Myocyte (in vitro differentiated cells): Measurements from ENCODE around the gene EXOC1L. TPM values are rescaled to one million over a fixed set of nuclear protein-coding genes. Genes with fewer than 3 reads are reported as not detected.
"Not testable (repeated sequence)": the region's sequence is repeated elsewhere in the genome, so short reads cannot be mapped to it uniquely, and the experiment has no call there.

Experiments
- DNase-seq: peaks from one replicate; pipeline ENCODE4 v3.0.0-alpha.2; 2012; ENCODE audit warnings: low read depth
- total RNA-seq: library from RNA; depleted of rRNA; stranded (reverse); fragments of >200 nt; gene quantifications from 2 replicates; pipeline ENCODE4 v1.2.3, GENCODE V29; 2014

The EXOC1L gene
- total RNA-seq, 1 donor from 2014 or later, result not detected

DNA sequence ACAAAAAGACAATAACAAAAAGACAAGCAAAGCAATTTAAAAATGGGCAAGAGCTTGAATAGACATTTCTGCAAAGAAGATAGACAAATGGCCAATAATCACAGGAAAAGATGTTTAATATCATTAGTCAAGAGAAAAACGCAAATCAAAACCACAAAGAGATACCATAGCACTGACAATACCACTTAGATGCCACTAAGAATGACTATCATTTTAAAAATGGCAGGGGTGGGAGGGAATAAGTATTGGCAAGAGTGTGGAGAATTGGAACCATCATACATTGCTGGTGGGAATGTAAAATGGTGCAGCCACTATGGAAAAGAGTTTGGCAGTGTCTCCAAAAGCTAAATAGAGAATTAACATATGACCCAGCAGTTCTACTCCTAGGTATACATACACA, 18.8 kb downstream of the EXOC1L start:
- DNase-seq, result no peak

DNA sequence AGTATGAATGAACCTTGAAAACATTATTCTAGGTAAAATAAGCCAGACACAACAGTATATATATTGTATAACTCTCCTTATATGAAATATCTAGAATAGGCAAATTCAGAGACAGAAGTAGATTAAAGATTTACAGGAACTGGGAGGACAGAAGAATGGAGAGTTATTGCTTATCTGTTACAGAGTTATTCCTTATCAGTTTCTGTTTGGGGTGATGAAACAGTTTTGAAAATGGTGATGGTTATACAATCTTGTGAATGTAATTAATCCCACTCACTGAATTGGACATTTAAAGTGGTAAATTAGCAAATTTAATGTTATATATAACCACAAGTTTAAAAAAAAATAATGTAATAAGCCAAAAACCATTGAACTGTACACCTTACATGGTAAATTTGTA, 19.4 kb downstream of the EXOC1L start:
- no peak for DNase-seq

GRCh38 chr4:55840956-55841355, 21.4 kb downstream of the EXOC1L start:
- DNase-seq, result no peak

DNA sequence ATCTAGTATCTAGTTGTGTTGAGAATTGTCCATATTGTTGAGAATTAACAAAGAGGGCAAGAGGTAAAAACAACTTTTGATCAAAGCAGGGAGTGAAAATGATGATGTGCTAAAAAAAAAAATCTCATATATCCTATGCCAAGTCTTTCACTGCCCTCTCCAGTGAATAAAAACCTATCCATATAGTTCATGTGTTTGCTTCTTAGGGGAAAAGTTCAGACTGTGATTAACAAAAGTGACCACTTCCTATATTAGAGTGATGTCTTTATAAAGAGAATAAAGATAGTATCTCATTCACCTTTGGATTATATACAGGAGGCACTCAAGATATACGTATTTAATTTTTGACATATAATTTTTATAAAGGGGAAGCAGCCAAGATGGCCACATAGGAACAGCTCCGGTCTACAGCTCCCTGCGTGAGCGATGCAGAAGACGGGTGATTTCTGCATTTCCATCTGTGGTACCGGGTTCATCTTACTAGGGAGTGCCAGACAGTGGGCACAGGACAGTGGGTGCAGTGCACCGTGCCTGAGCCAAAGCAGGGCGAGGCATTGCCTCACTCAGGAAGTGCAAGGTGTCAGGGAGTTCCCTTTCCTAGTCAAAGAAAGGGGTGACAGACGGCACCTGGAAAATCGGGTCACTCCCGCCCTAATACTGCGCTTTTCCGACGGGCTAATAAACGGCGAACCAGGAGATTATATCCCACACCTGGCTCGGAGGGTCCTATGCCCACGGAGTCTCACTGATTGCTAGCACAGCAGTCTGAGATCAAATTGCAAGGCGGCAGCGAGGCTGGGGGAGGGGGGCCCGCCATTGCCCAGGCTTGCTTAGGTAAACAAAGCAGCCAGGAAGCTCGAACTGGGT, 22.0 kb downstream of the EXOC1L start:
- DNase-seq, result not testable (repeated sequence)

DNA sequence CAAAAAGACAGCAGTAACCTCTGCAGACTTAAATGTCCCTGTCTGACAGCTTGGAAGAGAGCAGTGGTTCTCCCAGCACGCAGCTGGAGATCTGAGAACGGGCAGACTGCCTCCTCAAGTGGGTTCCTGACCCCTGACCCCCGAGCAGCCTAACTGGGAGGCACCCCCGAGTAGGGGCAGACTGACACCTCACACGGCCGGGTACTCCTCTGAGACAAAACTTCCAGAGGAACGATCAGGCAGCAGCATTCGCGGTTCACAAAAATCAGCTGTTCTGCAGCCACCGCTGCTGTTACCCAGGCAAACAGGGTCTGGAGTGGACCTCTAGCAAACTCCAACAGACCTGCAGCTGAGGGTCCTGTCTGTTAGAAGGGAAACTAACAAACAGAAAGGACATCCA, 22.7 kb downstream of the EXOC1L start:
- not testable (repeated sequence) for DNase-seq

DNA sequence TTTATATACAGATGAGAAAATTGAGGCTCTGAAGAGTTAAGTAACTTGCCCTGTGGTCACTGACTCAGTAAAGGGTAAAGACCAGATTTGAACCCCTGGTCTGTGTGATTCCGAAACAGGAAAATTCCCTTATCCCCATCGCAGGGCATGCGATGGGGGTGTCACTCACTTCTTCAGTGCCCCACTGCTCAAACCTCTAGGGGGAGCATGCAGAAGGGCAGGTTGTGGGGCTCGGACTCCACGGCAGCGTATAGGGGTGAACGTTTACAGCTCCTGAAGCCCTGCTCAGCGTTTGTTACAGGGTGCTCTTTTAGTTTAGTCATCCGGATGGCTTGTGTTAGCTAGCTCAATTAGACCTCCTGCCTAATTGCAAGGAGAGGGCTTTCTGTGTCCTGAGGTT, 30.1 kb downstream of the EXOC1L start:
- DNase-seq, result no peak

GRCh38 chr4:55851885-55852284, 32.3 kb downstream of the EXOC1L start:
- DNase-seq, result no peak

GRCh38 chr4:55853484-55854046, 34.0 kb downstream of the EXOC1L start, which contains the start of gene EXOC1:
EXOC1 (plus strand) TSS chr4:55853648; CDS start chr4:55858324, 4,676 bp downstream.
- peak; percentile 98 for DNase-seq

DNA sequence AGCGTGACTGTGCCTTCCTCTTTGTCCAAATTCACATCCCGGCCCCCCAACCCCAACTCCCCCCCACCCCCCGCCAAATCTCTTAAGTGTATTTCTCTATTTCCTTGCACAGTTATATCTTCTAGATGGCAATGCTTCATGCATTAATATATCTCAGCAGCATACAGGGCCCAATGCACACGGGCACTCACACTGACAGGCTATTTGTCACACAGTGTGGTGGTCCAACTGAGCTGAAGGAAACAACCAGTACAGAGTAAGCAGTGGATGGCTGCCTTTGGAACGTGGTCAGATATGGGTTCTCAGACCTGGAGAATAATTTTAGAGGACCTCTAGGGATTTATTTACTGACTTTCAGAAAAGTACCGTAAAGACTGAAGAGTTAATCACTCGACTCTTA, 34.5 kb downstream of the EXOC1L start:
- peak; percentile 6 for DNase-seq

- no peak for DNase-seq
These were observed 38.0 kb downstream of the EXOC1L start for GRCh38 chr4:55857586-55857985.

DNA sequence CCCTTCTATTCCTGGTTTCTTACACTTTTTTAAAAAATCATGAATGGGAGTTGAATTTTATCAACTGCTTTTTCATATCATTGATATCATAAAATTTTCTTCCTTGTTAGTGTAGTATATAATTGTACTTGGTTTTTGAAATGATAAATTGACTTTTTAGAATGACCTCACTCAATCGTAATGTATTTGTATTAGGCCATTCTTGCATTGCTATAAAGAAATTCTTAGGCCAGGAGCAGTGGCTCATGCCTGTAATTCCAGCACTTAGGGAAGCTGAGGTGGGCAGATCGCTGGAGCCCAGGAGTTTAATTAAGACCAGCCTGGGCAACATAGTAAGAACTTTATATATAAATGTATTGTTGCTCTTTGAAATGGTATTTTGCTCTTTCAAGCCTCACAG, 40.1 kb downstream of the EXOC1L start:
- no peak for DNase-seq

DNA sequence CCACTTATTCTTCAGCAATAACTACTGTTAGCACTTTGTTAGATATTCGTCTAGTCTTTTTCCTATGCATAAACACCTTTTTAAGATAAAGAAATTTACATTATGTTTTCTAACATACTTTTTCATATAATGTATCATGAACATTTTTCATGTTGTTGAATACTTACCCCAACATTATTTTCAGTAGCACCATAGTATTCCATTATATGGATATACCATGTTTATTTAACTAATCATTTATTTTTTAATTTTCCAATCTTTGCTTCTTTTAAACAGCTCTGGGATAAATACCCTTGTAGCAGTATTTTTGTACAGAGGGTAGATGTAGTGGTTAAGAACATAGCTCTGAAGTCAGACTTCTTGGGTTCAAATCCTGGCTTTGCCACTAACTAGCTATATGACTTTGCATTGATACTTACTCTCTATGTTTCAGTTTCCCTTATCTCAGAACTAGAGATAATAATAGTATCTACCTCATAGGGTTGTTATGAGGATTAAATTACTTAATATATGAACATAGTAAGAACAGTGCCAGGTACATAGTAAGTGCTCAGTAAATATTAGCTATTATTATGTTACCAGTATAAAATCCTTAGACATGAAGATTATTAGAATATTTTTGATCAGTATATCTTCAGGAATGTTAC, 45.1 kb downstream of the EXOC1L start:
- DNase-seq, result no peak

GRCh38 chr4:55865228-55865806, 45.7 kb downstream of the EXOC1L start:
- peak; percentile 27 for DNase-seq

DNA sequence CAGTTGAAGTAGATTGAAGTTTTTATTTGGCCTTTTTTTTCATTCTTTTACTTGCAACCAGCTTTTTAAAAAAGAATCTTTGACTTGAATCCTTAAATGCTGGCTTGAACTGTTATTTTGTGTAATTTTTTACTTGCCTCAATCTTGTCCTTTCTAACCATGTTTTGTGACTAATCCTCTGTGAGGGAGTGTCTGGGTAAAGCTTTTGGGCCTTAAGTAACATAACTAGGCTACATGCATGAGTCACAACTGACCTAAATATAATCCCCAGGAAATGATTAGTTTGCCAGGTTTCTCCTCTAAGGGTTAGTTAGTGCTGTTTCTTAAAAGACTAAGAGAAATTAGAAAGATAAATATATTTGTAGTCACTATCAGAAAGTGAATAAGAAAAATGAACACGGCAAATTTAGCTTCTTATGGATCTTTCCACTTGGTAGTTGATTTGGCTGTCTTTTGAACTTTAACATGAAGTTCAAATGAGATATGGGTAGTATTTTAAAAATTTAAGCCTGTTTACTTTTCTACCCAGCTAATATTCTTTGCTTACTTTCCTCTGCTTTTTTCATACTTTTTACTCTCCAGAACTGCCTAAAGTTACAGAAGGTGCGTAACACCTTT, 46.8 kb downstream of the EXOC1L start:
- peak; percentile 76 for DNase-seq

- peak; percentile 66 for DNase-seq
These were observed 47.5 kb downstream of the EXOC1L start for GRCh38 chr4:55866973-55867574.

GRCh38 chr4:55868581-55869090, 49.0 kb downstream of the EXOC1L start:
- DNase-seq, result peak; percentile 11

- DNase-seq, result no peak
These were observed 51.8 kb downstream of the EXOC1L start for GRCh38 chr4:55871299-55871800.

DNA sequence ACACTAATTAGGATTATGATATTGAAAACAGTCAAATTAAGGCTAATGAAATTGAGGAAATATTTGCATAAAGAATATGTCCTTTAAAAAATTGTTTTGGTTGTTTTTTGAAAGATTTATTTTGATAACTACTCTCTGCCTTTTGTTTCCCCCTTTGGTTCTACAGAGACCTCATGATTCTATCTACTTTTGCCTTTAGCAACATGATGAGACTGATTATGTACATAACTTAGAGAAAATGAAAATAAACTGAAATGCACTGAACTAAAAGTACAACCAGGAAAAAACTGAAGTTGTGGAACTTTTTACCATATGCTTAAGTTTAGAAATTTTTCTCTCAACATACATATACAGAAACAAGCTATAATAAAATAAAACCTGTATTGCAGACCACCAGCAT, 55.2 kb downstream of the EXOC1L start:
- DNase-seq, result no peak

DNA sequence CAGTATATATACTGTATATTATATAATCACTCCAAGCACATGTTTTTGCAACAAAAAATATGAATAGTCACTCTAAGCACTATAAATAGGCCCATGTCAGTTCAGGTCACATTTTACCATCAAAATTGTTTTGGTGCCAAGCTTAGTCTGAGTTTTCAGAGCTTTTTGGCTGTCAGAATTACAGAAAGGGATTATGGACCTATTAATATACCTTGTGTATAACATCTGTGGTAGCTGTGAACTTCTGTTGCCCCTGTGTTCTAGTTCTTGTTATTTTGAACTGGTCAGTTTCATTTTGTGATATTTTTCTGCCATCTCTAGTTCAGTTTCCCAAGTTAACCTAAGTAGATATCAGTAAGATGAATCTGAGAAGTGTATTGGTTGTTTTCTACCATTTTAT, 56.8 kb downstream of the EXOC1L start:
- DNase-seq, result peak; percentile 3

DNA sequence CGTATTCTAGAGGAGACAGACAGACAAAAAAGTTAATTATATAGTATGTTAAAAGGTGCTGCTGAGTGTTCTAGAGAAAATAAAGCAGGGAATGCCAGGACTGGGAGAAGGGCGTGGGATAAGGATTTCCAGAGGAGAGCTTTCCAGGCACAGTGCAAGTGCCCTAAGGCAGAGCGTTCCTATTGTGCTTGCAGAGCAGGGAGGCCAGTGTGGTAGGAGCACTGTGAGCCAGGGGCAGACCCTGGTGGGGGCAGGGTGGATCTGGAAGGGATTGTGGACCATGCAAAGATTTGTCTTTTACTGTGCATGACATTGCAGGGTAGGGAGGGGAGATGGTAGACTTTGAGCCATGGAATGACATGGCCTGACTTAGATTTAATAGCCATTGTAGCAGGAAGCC, 59.6 kb downstream of the EXOC1L start:
- no peak for DNase-seq
